Transverse colon (tissue), 4 donors: ENCODE results near the gene ATAD3C.

Source experiments
- EP300 ChIP-seq: sonication (generic); formaldehyde crosslinking; IDR thresholded peaks from one replicate; pipeline ENCODE4 v1.6.1; 2017; ENCODE audit warnings: antibody characterized with exemption, low read depth
- POLR2A ChIP-seq: fragments of 450-650 bp; IDR thresholded peaks from one replicate; pipeline ENCODE4 v1.6.1; 2016; ENCODE audit warnings: antibody characterized with exemption, mild to moderate bottlenecking, moderate library complexity
- POLR2AphosphoS5 ChIP-seq, 3 donors: sonication (generic); formaldehyde crosslinking; IDR thresholded peaks; one replicate each; pipeline ENCODE4 v1.6.1; 2016; ENCODE audit warnings: antibody characterized with exemption in 3 of 3
- TF ChIP-seq, protein P1 (sequence below), 5 experiments: fragments of 200-600 bp in 3 of 5; fragments of 450-650 bp in 2 of 5; sonication (generic) in 3 of 5; IDR thresholded peaks; 1 replicate in 2 of 5; 2 replicates in 3 of 5; pipeline ENCODE4 v1.5.1; 2016 to 2017; ENCODE audit warnings: antibody characterized with exemption in 5 of 5, inconsistent platforms in 3 of 5, mild to moderate bottlenecking in 2 of 5, moderate library complexity in 1 of 5

DNA sequence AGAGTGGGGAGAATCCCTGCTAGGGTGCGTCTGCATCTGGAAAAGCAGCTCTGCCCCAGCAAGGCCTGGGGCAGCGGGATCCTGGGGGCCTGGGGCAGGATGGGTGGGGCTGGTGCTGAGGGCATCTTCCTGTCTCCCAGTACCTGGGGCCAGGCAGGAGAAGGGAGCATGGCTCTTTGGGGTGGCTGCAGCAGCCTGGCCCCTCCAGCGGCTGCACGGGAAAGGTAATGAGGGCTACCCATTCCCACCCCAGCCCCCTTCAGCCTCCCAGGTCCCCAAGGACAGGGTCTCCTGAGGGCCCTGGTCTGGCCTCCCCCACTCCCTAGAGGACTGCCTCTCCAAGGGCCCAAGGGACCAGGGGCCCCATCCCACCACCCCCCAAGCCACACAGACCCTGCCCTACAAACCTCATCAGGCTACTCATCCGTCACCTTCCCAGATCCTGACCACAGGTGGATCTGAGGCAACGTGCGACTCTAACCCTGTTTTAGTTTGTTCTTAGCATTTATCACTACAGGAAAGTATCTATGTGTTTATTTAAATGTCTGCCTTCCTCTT, 27.5 kb upstream of the ATAD3C start:
- no peak for TF ChIP-seq EP300
- no peak for TF ChIP-seq POLR2A
- TF ChIP-seq, protein P1, sequence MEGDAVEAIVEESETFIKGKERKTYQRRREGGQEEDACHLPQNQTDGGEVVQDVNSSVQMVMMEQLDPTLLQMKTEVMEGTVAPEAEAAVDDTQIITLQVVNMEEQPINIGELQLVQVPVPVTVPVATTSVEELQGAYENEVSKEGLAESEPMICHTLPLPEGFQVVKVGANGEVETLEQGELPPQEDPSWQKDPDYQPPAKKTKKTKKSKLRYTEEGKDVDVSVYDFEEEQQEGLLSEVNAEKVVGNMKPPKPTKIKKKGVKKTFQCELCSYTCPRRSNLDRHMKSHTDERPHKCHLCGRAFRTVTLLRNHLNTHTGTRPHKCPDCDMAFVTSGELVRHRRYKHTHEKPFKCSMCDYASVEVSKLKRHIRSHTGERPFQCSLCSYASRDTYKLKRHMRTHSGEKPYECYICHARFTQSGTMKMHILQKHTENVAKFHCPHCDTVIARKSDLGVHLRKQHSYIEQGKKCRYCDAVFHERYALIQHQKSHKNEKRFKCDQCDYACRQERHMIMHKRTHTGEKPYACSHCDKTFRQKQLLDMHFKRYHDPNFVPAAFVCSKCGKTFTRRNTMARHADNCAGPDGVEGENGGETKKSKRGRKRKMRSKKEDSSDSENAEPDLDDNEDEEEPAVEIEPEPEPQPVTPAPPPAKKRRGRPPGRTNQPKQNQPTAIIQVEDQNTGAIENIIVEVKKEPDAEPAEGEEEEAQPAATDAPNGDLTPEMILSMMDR (IDR thresholded peaks at IDR 0.05) = no peak
- no peak for TF ChIP-seq POLR2AphosphoS5 (IDR thresholded peaks at IDR 0.05)
